Mesendoderm (in vitro differentiated cells): ENCODE results near the gene BEST3.

Source experiments
- DNase-seq: peaks from one replicate; pipeline ENCODE4 v3.0.0; 2013
- H2AK5ac ChIP-seq: 2 replicates; pipeline ENCODE4 v1.6.1; 2013; ENCODE audit warnings: low read length, inconsistent platforms
- H2BK120ac ChIP-seq: 2 replicates; pipeline ENCODE4 v1.6.1; 2013; ENCODE audit warnings: low read depth, mild to moderate bottlenecking, low read length, moderate library complexity, mixed read lengths
- H2BK15ac ChIP-seq: replicated peaks from 2 replicates; pipeline ENCODE4 v1.6.1; 2013; ENCODE audit warnings: low read depth, mild to moderate bottlenecking, moderate library complexity
- H2BK5ac ChIP-seq: 2 replicates; pipeline ENCODE4 v1.6.1; 2013; ENCODE audit warnings: low read length, inconsistent platforms
- H3K18ac ChIP-seq: 2 replicates; pipeline ENCODE4 v1.6.1; 2013; ENCODE audit warnings: mild to moderate bottlenecking, low read length, mixed read lengths
- H3K23ac ChIP-seq: one replicate; pipeline ENCODE4 v1.6.1; 2013; ENCODE audit warnings: low read length
- H3K27ac ChIP-seq: 2 replicates; pipeline ENCODE4 v1.5.1; 2013; ENCODE audit warnings: low read depth, mild to moderate bottlenecking, inconsistent platforms, low read length, moderate library complexity
- H3K27me3 ChIP-seq: 2 replicates; pipeline ENCODE4 v1.6.1; 2013; ENCODE audit warnings: low read length, control low read depth, mild to moderate bottlenecking, inconsistent platforms; ENCODE audit not compliant: insufficient read depth, poor library complexity
- H3K36me3 ChIP-seq: 2 replicates; pipeline ENCODE4 v1.6.1; 2013; ENCODE audit warnings: low read length, inconsistent platforms; ENCODE audit not compliant: control insufficient read depth, insufficient read depth
- H3K4ac ChIP-seq: one replicate; pipeline ENCODE4 v1.6.1; 2013; ENCODE audit warnings: low read depth, mild to moderate bottlenecking, low read length, moderate library complexity
- H3K4me1 ChIP-seq: 2 replicates; pipeline ENCODE4 v1.6.1; 2013; ENCODE audit warnings: low read depth, low read length, inconsistent platforms; ENCODE audit not compliant: control insufficient read depth
- H3K4me2 ChIP-seq: 2 replicates; pipeline ENCODE4 v1.6.1; 2013; ENCODE audit warnings: low read length
- H3K4me3 ChIP-seq: 2 replicates; pipeline ENCODE4 v1.5.1; 2013; ENCODE audit warnings: mild to moderate bottlenecking, low read length
- H3K56ac ChIP-seq: one replicate; pipeline ENCODE4 v1.6.1; 2013; ENCODE audit warnings: low read length
- H3K79me1 ChIP-seq: 2 replicates; pipeline ENCODE4 v1.6.1; 2013; ENCODE audit warnings: low read length, inconsistent platforms
- H3K79me2 ChIP-seq: 2 replicates; pipeline ENCODE4 v1.6.1; 2013; ENCODE audit warnings: mild to moderate bottlenecking, low read length; ENCODE audit not compliant: control insufficient read depth, insufficient read depth
- H3K9ac ChIP-seq: 2 replicates; pipeline ENCODE4 v1.6.1; 2013; ENCODE audit warnings: low read length, inconsistent platforms
- H4K5ac ChIP-seq: one replicate; pipeline ENCODE4 v1.6.1; 2013; ENCODE audit warnings: low read length
- H4K8ac ChIP-seq: one replicate; pipeline ENCODE4 v1.6.1; 2013; ENCODE audit warnings: low read depth, mild to moderate bottlenecking, control low read depth, low read length, moderate library complexity
- WGBS: extraction: QIAGEN DNeasy Blood & Tissue Kit; methylation state at CpG from one replicate; pipeline ENCODE4 v1.1.7; 2013; ENCODE audit warnings: low lambda C conversion rate, missing lambda C conversion rate; ENCODE audit not compliant: insufficient coverage; ENCODE audit errors: extremely low coverage; 5-methylcytosine and 5-hydroxymethylcytosine counted together

BEST3 gene

GRCh38 chr12:69732088-69732487, 33.0 kb upstream of the BEST3 start:
- H2AK5ac ChIP-seq: no peak overlapping the region
- WGBS: no CpG with 5 or more reads among the region's 1 CpG
- no peak overlapping the region for H3K9ac ChIP-seq
- H3K27me3 ChIP-seq: no peaks in the 10 kb centered on the region
- no peaks in the 10 kb centered on the region for H3K36me3 ChIP-seq
- no peaks in the 10 kb centered on the region for H3K4me1 ChIP-seq
- no peak overlapping the region for H4K8ac ChIP-seq
- DNase-seq: no peak
- no peak overlapping the region for H3K4me3 ChIP-seq
- H3K4me2 ChIP-seq: no peak overlapping the region
- H2BK5ac ChIP-seq: no peak overlapping the region
- H3K18ac ChIP-seq: no peak overlapping the region
- H3K56ac ChIP-seq: no peak overlapping the region
- no peak overlapping the region for H2BK15ac ChIP-seq
- no peak overlapping the region for H3K27ac ChIP-seq
- H2BK120ac ChIP-seq: no peak overlapping the region
- H3K23ac ChIP-seq: no peak overlapping the region
- H3K4ac ChIP-seq: no peak overlapping the region
- no peaks in the 10 kb centered on the region for H3K79me2 ChIP-seq
- no peaks in the 10 kb centered on the region for H3K79me1 ChIP-seq
- H4K5ac ChIP-seq: no peak overlapping the region

GRCh38 chr12:69726922-69727321, 27.8 kb upstream of the BEST3 start:
- no peak overlapping the region for H2BK120ac ChIP-seq
- no peaks in the 10 kb centered on the region for H3K79me1 ChIP-seq
- H3K4me3 ChIP-seq: no peak overlapping the region
- no peak overlapping the region for H3K4me2 ChIP-seq
- H3K27ac ChIP-seq: no peak overlapping the region
- no peak overlapping the region for H3K4ac ChIP-seq
- no peak overlapping the region for H2BK5ac ChIP-seq
- H3K18ac ChIP-seq: no peak overlapping the region
- H3K56ac ChIP-seq: no peak overlapping the region
- H4K5ac ChIP-seq: no peak overlapping the region
- H3K36me3 ChIP-seq: no peaks in the 10 kb centered on the region
- no peaks in the 10 kb centered on the region for H3K4me1 ChIP-seq
- no peak overlapping the region for H3K9ac ChIP-seq
- no peak overlapping the region for H4K8ac ChIP-seq
- WGBS: no CpG with 5 or more reads among the region's 4 CpGs
- H3K23ac ChIP-seq: no peak overlapping the region
- H2BK15ac ChIP-seq: no peak overlapping the region
- no peaks in the 10 kb centered on the region for H3K79me2 ChIP-seq
- H3K27me3 ChIP-seq: no peaks in the 10 kb centered on the region
- no peak for DNase-seq
- H2AK5ac ChIP-seq: no peak overlapping the region

- Histone ChIP-seq H2BK5ac (no peak overlapping the region), H3K9ac (no peak overlapping the region), H3K23ac (no peak overlapping the region), H3K4me2 (no peak overlapping the region), H3K79me1 (no peaks in the 10 kb centered on the region), H3K4me3 (no peak overlapping the region), H3K4ac (no peak overlapping the region), H2BK120ac (no peak overlapping the region), H3K79me2 (no peaks in the 10 kb centered on the region), H3K56ac (no peak overlapping the region), H3K36me3 (no peaks in the 10 kb centered on the region), H2BK15ac (no peak overlapping the region), H3K18ac (no peak overlapping the region), H4K8ac (no peak overlapping the region), H3K4me1 (peaks cover 3% of the 10 kb centered on the region), H3K27me3 (no peaks in the 10 kb centered on the region), H3K27ac (no peak overlapping the region), H4K5ac (no peak overlapping the region), H2AK5ac (no peak overlapping the region)
- DNase-seq: peak; percentile 32
- WGBS: no CpG with 5 or more reads among the region's 3 CpGs
Measured at GRCh38 chr12:69720750-69721149, 21.6 kb upstream of the BEST3 start.

GRCh38 chr12:69719336-69720316, 20.5 kb upstream of the BEST3 start:
- Histone ChIP-seq H3K4me3 (no peak overlapping the region), H3K4me2 (no peak overlapping the region), H2BK15ac (no peak overlapping the region), H3K4me1 (peaks cover 3% of the 10 kb centered on the region), H3K79me1 (no peaks in the 10 kb centered on the region), H3K56ac (no peak overlapping the region), H2AK5ac (no peak overlapping the region), H3K4ac (no peak overlapping the region), H4K5ac (no peak overlapping the region), H2BK120ac (no peak overlapping the region), H4K8ac (no peak overlapping the region), H3K9ac (no peak overlapping the region), H3K27ac (no peak overlapping the region), H3K27me3 (no peaks in the 10 kb centered on the region), H3K79me2 (no peaks in the 10 kb centered on the region), H3K18ac (no peak overlapping the region), H3K36me3 (no peaks in the 10 kb centered on the region), H3K23ac (no peak overlapping the region), H2BK5ac (no peak overlapping the region)
- DNase-seq: no peak
- whole genome bisulfite sequencing: no CpG with 5 or more reads among the region's 1 CpG

GRCh38 chr12:69714542-69714941, 15.4 kb upstream of the BEST3 start:
- no peaks in the 10 kb centered on the region for H3K27me3 ChIP-seq
- no peak overlapping the region for H3K27ac ChIP-seq
- no peak overlapping the region for H3K56ac ChIP-seq
- H3K4me2 ChIP-seq: no peak overlapping the region
- no peak overlapping the region for H2BK5ac ChIP-seq
- no peak for DNase-seq
- no peak overlapping the region for H2BK15ac ChIP-seq
- H3K36me3 ChIP-seq: no peaks in the 10 kb centered on the region
- H4K5ac ChIP-seq: no peak overlapping the region
- no peak overlapping the region for H3K4ac ChIP-seq
- no peak overlapping the region for H2BK120ac ChIP-seq
- no peak overlapping the region for H3K4me3 ChIP-seq
- no peaks in the 10 kb centered on the region for H3K79me1 ChIP-seq
- H3K18ac ChIP-seq: no peak overlapping the region
- no peak overlapping the region for H3K23ac ChIP-seq
- no peak overlapping the region for H2AK5ac ChIP-seq
- no CpG with 5 or more reads among the region's 3 CpGs for WGBS
- H4K8ac ChIP-seq: no peak overlapping the region
- no peak overlapping the region for H3K9ac ChIP-seq
- H3K79me2 ChIP-seq: no peaks in the 10 kb centered on the region
- H3K4me1 ChIP-seq: no peaks in the 10 kb centered on the region
